Testis (tissue), 2 donors: ENCODE measurements around the gene WNT9B.

Experiments used
- POLR2A ChIP-seq: fragments of 450-650 bp; IDR thresholded peaks from one replicate; pipeline ENCODE4 v1.6.1; 2017; ENCODE audit warnings: antibody characterized with exemption, mild to moderate bottlenecking, moderate library complexity
- TF ChIP-seq, protein P1 (sequence below), 3 experiments: fragments of 450-650 bp in 2 of 3; fragments of 200-600 bp in 1 of 3; sonication (generic) in 1 of 3; IDR thresholded peaks; one replicate each; pipeline ENCODE4 v1.5.1; 2016 to 2019; ENCODE audit warnings: antibody characterized with exemption in 3 of 3, mild to moderate bottlenecking in 2 of 3, moderate library complexity in 1 of 3

GRCh38 chr17:46853896-46854444, 2.6 kb downstream of the WNT9B start:
- TF ChIP-seq, protein P1, sequence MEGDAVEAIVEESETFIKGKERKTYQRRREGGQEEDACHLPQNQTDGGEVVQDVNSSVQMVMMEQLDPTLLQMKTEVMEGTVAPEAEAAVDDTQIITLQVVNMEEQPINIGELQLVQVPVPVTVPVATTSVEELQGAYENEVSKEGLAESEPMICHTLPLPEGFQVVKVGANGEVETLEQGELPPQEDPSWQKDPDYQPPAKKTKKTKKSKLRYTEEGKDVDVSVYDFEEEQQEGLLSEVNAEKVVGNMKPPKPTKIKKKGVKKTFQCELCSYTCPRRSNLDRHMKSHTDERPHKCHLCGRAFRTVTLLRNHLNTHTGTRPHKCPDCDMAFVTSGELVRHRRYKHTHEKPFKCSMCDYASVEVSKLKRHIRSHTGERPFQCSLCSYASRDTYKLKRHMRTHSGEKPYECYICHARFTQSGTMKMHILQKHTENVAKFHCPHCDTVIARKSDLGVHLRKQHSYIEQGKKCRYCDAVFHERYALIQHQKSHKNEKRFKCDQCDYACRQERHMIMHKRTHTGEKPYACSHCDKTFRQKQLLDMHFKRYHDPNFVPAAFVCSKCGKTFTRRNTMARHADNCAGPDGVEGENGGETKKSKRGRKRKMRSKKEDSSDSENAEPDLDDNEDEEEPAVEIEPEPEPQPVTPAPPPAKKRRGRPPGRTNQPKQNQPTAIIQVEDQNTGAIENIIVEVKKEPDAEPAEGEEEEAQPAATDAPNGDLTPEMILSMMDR (IDR thresholded peaks at IDR 0.05), result no peak
- no peak for TF ChIP-seq POLR2A
